K562 (cell line): ENCODE measurements around the gene RHOB. TPM values are rescaled to one million over a fixed set of nuclear protein-coding genes. Genes with fewer than 3 reads are reported as not detected.

Source experiments
- ATAC-seq: fragments of 200-7000 bp; cut with Tn5 transposase; 3 replicates; pipeline ENCODE4 v1.9.1; 2020; ENCODE audit warnings: moderate library complexity
- BruUV-seq: library from RNA; stranded (reverse); fragments of 400-500 nt; replicated peaks from 2 replicates; lab custom pipeline; 2021; lab: Mats Ljungman, UMichigan
- CTCF ChIA-PET: fragments of 300-600 bp; formaldehyde crosslinking; extraction: SDS; loops from one replicate; lab custom pipeline; 2021; ENCODE audit warnings: low intra/inter-chr PET ratio; lab: Yijun Ruan, JAX
- POLR2A ChIA-PET: fragments of 300-600, 350-650 bp; sonication (Branson Sonifier 250); formaldehyde crosslinking; extraction: SDS; loops from one replicate; lab custom pipeline; 2021; ENCODE audit warnings: antibody characterized with exemption, inconsistent platforms; lab: Yijun Ruan, JAX
- DNase-seq, 4 experiments: peaks; one replicate each; pipeline versions ENCODE4 v3.0.0 to v3.0.0-alpha.2; 2011 to 2018; ENCODE audit warnings: low spot score in 3 of 4, mixed read lengths in 3 of 4; ENCODE audit errors: extremely low read depth in 1 of 4
- FAIRE-seq: peaks from 2 replicates; lab custom pipeline; 2011; peaks lifted over from hg19 to GRCh38; lab: Jason Lieb, UNC
- H2AFZ ChIP-seq: 2 replicates; pipeline ENCODE4 v1.6.0; 2011; ENCODE audit warnings: low read depth, low read length, control low read depth, inconsistent platforms
- H3K27ac ChIP-seq: fragments of 200-600 bp; 3 replicates; pipeline ENCODE4 v1.8.0; 2011; ENCODE audit warnings: low read depth, mild to moderate bottlenecking, control low read depth, inconsistent platforms, low read length, moderate library complexity, mixed read lengths; ENCODE audit errors: extremely low read depth
- H3K27me3 ChIP-seq, 2 experiments: fragments of 300-600 bp in 1 of 2; 2 replicates in 1 of 2; 3 replicates in 1 of 2; pipeline versions ENCODE4 v1.6.0 to v1.8.0; 2011; ENCODE audit warnings: inconsistent platforms in 2 of 2, low read length in 2 of 2, mild to moderate bottlenecking in 1 of 2, mixed read lengths in 1 of 2, moderate library complexity in 1 of 2; ENCODE audit not compliant: control insufficient read depth in 2 of 2, insufficient read depth in 2 of 2
- H3K36me3 ChIP-seq: fragments of 300-600 bp; 3 replicates; pipeline ENCODE4 v1.8.0; 2011; ENCODE audit warnings: mild to moderate bottlenecking, low read length, inconsistent platforms; ENCODE audit not compliant: control insufficient read depth, insufficient read depth
- H3K4me1 ChIP-seq, 2 experiments: fragments of 200-600 bp in 1 of 2; replicated peaks in 1 of 2; 2 replicates in 1 of 2; 3 replicates in 1 of 2; pipeline versions ENCODE4 v1.5.1 to v1.8.0; 2011; ENCODE audit warnings: inconsistent platforms in 2 of 2, low read length in 2 of 2, mild to moderate bottlenecking in 1 of 2, mixed read lengths in 1 of 2, moderate library complexity in 1 of 2; ENCODE audit not compliant: control insufficient read depth in 2 of 2, insufficient read depth in 2 of 2
- H3K4me2 ChIP-seq: 2 replicates; pipeline ENCODE4 v1.6.1; 2011; ENCODE audit warnings: low read length, control low read depth, inconsistent platforms, mixed read lengths; ENCODE audit not compliant: insufficient read depth
- H3K4me3 ChIP-seq: fragments of 200-600 bp; sonication (generic), shearing (Covaris generic); 2 replicates; pipeline ENCODE4 v1.5.1; 2016; ENCODE audit warnings: control low read depth, inconsistent platforms
- H3K79me2 ChIP-seq: fragments of 200-600 bp; 3 replicates; pipeline ENCODE4 v1.8.0; 2011; ENCODE audit warnings: low read length, inconsistent platforms; ENCODE audit not compliant: control insufficient read depth, insufficient read depth
- H3K9ac ChIP-seq, 2 experiments: 2 replicates each; pipeline versions ENCODE4 v1.6.0 to v1.6.1; 2011; ENCODE audit warnings: low read depth in 2 of 2, low read length in 2 of 2, control low read depth in 1 of 2, inconsistent platforms in 1 of 2, mild to moderate bottlenecking in 1 of 2, mixed read lengths in 1 of 2; ENCODE audit not compliant: insufficient read depth in 1 of 2
- H3K9me1 ChIP-seq: one replicate; pipeline ENCODE4 v1.6.0; 2011; ENCODE audit warnings: inconsistent platforms, mild to moderate bottlenecking, low read length, moderate library complexity; ENCODE audit not compliant: control insufficient read depth, insufficient read depth
- H3K9me3 ChIP-seq: replicated peaks from 2 replicates; pipeline ENCODE4 v1.5.1; 2011; ENCODE audit warnings: low read depth, low read length, inconsistent platforms; ENCODE audit not compliant: control insufficient read depth, insufficient read depth
- H4K20me1 ChIP-seq: replicated peaks from 2 replicates; pipeline ENCODE4 v1.6.1; 2011; ENCODE audit warnings: low read length, inconsistent platforms, mixed read lengths; ENCODE audit not compliant: control insufficient read depth, insufficient read depth
- FOXP1 ChIP-seq: sonication (generic); formaldehyde crosslinking; IDR thresholded peaks from 2 replicates; pipeline ENCODE4 v1.8.0; 2022; ENCODE audit warnings: mild to moderate bottlenecking, missing genetic modification reagents
- GTF2A2 ChIP-seq: IDR thresholded peaks from 2 replicates; pipeline ENCODE4 v1.6.1; 2016; ENCODE audit warnings: mild to moderate bottlenecking, missing genetic modification characterization, missing compliant biosample characterization
- HDAC2 ChIP-seq: fragments of 450-650 bp; IDR thresholded peaks from 2 replicates; pipeline ENCODE4 v1.6.1; 2016; ENCODE audit warnings: mild to moderate bottlenecking
- MEF2D ChIP-seq: conservative IDR thresholded peaks from 2 replicates; pipeline ENCODE4 v1.6.1; 2016; ENCODE audit warnings: low read depth, missing genetic modification characterization, missing compliant biosample characterization
- NR4A1 ChIP-seq, 2 experiments: fragments of 250-450 bp in 1 of 2; fragments of 450-650 bp in 1 of 2; sonication (Bioruptor Pico) in 1 of 2; IDR thresholded peaks; 2 replicates each; pipeline versions ENCODE4 v1.4.0 to v1.6.1; 2016 to 2020; ENCODE audit warnings: mild to moderate bottlenecking in 2 of 2, missing compliant biosample characterization in 1 of 2, missing genetic modification characterization in 1 of 2, moderate library complexity in 1 of 2
- U2AF1 ChIP-seq: fragments of 200-400 bp; formaldehyde crosslinking; optimal IDR thresholded peaks from 2 replicates; pipeline ENCODE3; 2017; ENCODE audit warnings: mild to moderate bottlenecking, low read depth, low read length, moderate library complexity
- ZNF121 ChIP-seq: sonication (generic); formaldehyde crosslinking; conservative IDR thresholded peaks from 2 replicates; pipeline ENCODE4 v1.8.0; 2022; ENCODE audit warnings: missing genetic modification reagents
- WGBS: fragments of 100-300 bp; shearing (Covaris generic); methylation state at CpG from one replicate; pipeline ENCODE4 v1.1.6; 2016; ENCODE audit warnings: low coverage, mixed read lengths; ENCODE audit not compliant: insufficient coverage; ENCODE audit errors: missing lambda C conversion rate; 5-methylcytosine and 5-hydroxymethylcytosine counted together
- in situ Hi-C: fragments of 300-500 bp; cut with MboI; formaldehyde crosslinking; loops from 4 replicates; pipeline ENCODE4 v1.15.0; 2018; ENCODE audit warnings: inconsistent platforms, mixed read lengths
- intact Hi-C: fragments of 100-400 bp; cut with micrococcal nuclease; formaldehyde crosslinking; loops from 2 replicates; pipeline ENCODE4 v1.14.2; 2022
- polyA plus RNA-seq, 8 experiments: library from polyadenylated mRNA; depleted of rRNA in 4 of 8; stranded (reverse) in 5 of 8; unstranded in 3 of 8; fragments of >200 nt; fragmentation: Nextera tagmentation in 2 of 8; fragmentation: Illumina TruSeq in 1 of 8; extraction: Ambion mirVana in 2 of 8; extraction: Trizol in 1 of 8; gene quantifications; 2 replicates each; pipeline versions ENCODE4 v1.2.1 to v1.2.3, GENCODE V29; 2011 to 2014; ENCODE audit warnings: inconsistent platforms in 1 of 8, missing spikeins in 1 of 8
- total RNA-seq, 7 experiments: library from RNA; depleted of rRNA in 6 of 7; stranded (reverse); fragments of >200 nt in 6 of 7; fragmentation: Illumina TruSeq in 2 of 7; extraction: Trizol in 2 of 7; gene quantifications; 2 replicates each; pipeline versions ENCODE4 v1.2.1 to v1.2.3, GENCODE V29; 2011 to 2021; ENCODE audit warnings: low replicate concordance in 1 of 7

The RHOB gene
- total and polyA plus RNA-seq, 9 of the 15 experiments (the other 6 are each of a cell fraction or from before 2014, with no cell fraction given) = 0.07 to 4.8 (median 1.1) TPM

DNA sequence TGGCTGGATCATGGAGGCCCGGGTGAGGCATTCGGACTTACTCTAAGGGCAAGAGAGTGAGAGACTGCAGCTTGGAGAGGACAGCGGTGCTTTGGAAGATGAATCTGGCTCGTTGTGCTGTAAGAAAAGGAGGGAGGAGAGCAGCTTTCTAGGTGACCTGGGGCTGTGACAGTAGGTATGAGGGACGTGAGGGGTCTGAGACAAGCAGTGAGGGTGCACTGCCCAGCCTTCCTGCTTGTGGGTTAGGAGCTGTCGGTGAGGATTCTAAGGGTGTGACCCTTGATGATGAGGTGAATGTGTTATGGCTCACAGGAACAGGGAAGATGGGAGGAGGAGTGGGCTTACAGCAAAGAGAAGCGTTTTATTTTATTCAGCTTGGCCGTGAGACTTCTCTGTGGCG, 27.1 kb upstream of the RHOB start:
- Histone ChIP-seq H3K79me2 (no peaks in the 10 kb centered on the region), H2AFZ (no peak overlapping the region), H3K27me3 (peaks cover 0 to 18% of the 10 kb centered on the region in 2 experiments; a peak in 2 of 5 replicates), H3K9me3 (no peaks in the 10 kb centered on the region), H3K9ac (no peak overlapping the region), H3K4me3 (no peak overlapping the region), H4K20me1 (no peaks in the 10 kb centered on the region), H3K4me1 (peaks cover 4 to 22% of the 10 kb centered on the region in 2 experiments; a peak in 4 of 5 replicates), H3K36me3 (no peaks in the 10 kb centered on the region), H3K27ac (no peak overlapping the region), H3K4me2 (no peak overlapping the region), H3K9me1 (no peaks in the 10 kb centered on the region)
- 22% methylated on average over 6 of the region's 9 CpGs for WGBS
- intact Hi-C loops = loop anchor here (5.0 to 10.0 kb wide), 2 partner anchors 177 to 315 kb away; no protein-coding TSS in a partner anchor
- in situ Hi-C loops = no loop called here
- CTCF ChIA-PET = no interaction called here
- no TSS peak for BruUV-seq
- no peak for DNase-seq
- peak; percentile 55 for FAIRE-seq
- no peak for TF ChIP-seq ZNF121 (CRISPR knock-in tag)
- TF ChIP-seq NR4A1 (CRISPR knock-in tag; IDR thresholded peaks at IDR 0.05) = no peak
- TF ChIP-seq NR4A1 (tag; IDR thresholded peaks at IDR 0.05) = no peak
- TF ChIP-seq FOXP1 (CRISPR knock-in tag) = no peak
- no peak for TF ChIP-seq GTF2A2 (tag)
- no peak for TF ChIP-seq MEF2D (tag)
- TF ChIP-seq U2AF1 = no peak
- TF ChIP-seq HDAC2 = no peak
- no peak for ATAC-seq
- POLR2A ChIA-PET = interaction anchor here (1.7 kb wide), 1 partner anchor 27 kb away, joined by 4 read pairs; the partner anchor contains the start of gene RHOB
